Trophoblast cell (in vitro differentiated cells and primary cell): ENCODE measurements around the gene SPAG17.
"Not testable (repeated sequence)": the region's sequence is repeated elsewhere in the genome, so short reads cannot be mapped to it uniquely, and the experiment has no call there.

Experiments used
- DNase-seq, 2 donors: peaks; one replicate each; pipeline ENCODE4 v3.0.0-alpha.2; 2016
- H2AFZ ChIP-seq: 2 replicates; pipeline ENCODE4 v1.6.1; 2013; ENCODE audit warnings: low read length, moderate library complexity, mild to moderate bottlenecking; ENCODE audit not compliant: insufficient read depth, poor library complexity
- H2AK5ac ChIP-seq: 2 replicates; pipeline ENCODE4 v1.6.1; 2013; ENCODE audit warnings: mild to moderate bottlenecking, low read length
- H2BK120ac ChIP-seq: 2 replicates; pipeline ENCODE4 v1.6.1; 2013; ENCODE audit warnings: low read length, mild to moderate bottlenecking, moderate library complexity; ENCODE audit not compliant: insufficient read depth, poor library complexity
- H2BK12ac ChIP-seq: 2 replicates; pipeline ENCODE4 v1.6.1; 2013; ENCODE audit warnings: mild to moderate bottlenecking, low read length, moderate library complexity
- H2BK5ac ChIP-seq: 2 replicates; pipeline ENCODE4 v1.6.1; 2013; ENCODE audit warnings: low read length, low read depth, moderate library complexity, mild to moderate bottlenecking; ENCODE audit not compliant: poor library complexity
- H3K14ac ChIP-seq: 2 replicates; pipeline ENCODE4 v1.6.1; 2013; ENCODE audit warnings: mild to moderate bottlenecking, low read length
- H3K18ac ChIP-seq: 2 replicates; pipeline ENCODE4 v1.6.1; 2013; ENCODE audit warnings: mild to moderate bottlenecking, low read length
- H3K23ac ChIP-seq: 2 replicates; pipeline ENCODE4 v1.6.1; 2013; ENCODE audit warnings: low read length
- H3K27ac ChIP-seq: 2 replicates; pipeline ENCODE4 v1.5.1; 2013; ENCODE audit warnings: low read depth, mild to moderate bottlenecking, inconsistent platforms, low read length, moderate library complexity
- H3K27me3 ChIP-seq: 2 replicates; pipeline ENCODE4 v1.6.1; 2013; ENCODE audit warnings: inconsistent platforms, mild to moderate bottlenecking, low read length, moderate library complexity; ENCODE audit not compliant: insufficient read depth
- H3K36me3 ChIP-seq, 2 experiments: 1 replicate in 1 of 2; 2 replicates in 1 of 2; pipeline ENCODE4 v1.6.1; 2013; ENCODE audit warnings: low read length in 2 of 2, mild to moderate bottlenecking in 2 of 2, moderate library complexity in 1 of 2; ENCODE audit not compliant: insufficient read depth in 2 of 2, control insufficient read depth in 1 of 2
- H3K4ac ChIP-seq: 2 replicates; pipeline ENCODE4 v1.6.1; 2013; ENCODE audit warnings: low read depth, mild to moderate bottlenecking, low read length, moderate library complexity
- H3K4me1 ChIP-seq, 2 experiments: 1 replicate in 1 of 2; 2 replicates in 1 of 2; pipeline ENCODE4 v1.6.1; 2013; ENCODE audit warnings: low read length in 2 of 2, mild to moderate bottlenecking in 2 of 2, moderate library complexity in 1 of 2; ENCODE audit not compliant: insufficient read depth in 2 of 2, control insufficient read depth in 1 of 2
- H3K4me2 ChIP-seq: 2 replicates; pipeline ENCODE4 v1.6.1; 2013; ENCODE audit warnings: inconsistent platforms, mild to moderate bottlenecking, low read length, moderate library complexity
- H3K4me3 ChIP-seq: 2 replicates; pipeline ENCODE4 v1.5.1; 2013; ENCODE audit warnings: mild to moderate bottlenecking, low read depth, low read length, inconsistent platforms
- H3K79me1 ChIP-seq: one replicate; pipeline ENCODE4 v1.6.1; 2013; ENCODE audit warnings: low read length
- H3K79me2 ChIP-seq: 2 replicates; pipeline ENCODE4 v1.6.1; 2013; ENCODE audit warnings: low read length, mild to moderate bottlenecking; ENCODE audit not compliant: control insufficient read depth, insufficient read depth, poor library complexity
- H3K9ac ChIP-seq: 2 replicates; pipeline ENCODE4 v1.6.1; 2013; ENCODE audit warnings: mild to moderate bottlenecking, low read length
- H3K9me3 ChIP-seq: 2 replicates; pipeline ENCODE4 v1.6.1; 2013; ENCODE audit warnings: low read depth, mild to moderate bottlenecking, control low read depth, inconsistent platforms, low read length; ENCODE audit not compliant: insufficient read depth
- H4K12ac ChIP-seq: 2 replicates; pipeline ENCODE4 v1.6.1; 2013; ENCODE audit warnings: low read depth, mild to moderate bottlenecking, low read length, moderate library complexity
- H4K8ac ChIP-seq: 2 replicates; pipeline ENCODE4 v1.6.1; 2013; ENCODE audit warnings: low read depth, mild to moderate bottlenecking, low read length, moderate library complexity
- H4K91ac ChIP-seq: one replicate; pipeline ENCODE4 v1.6.1; 2013; ENCODE audit warnings: low read depth, mild to moderate bottlenecking, low read length, moderate library complexity
- WGBS: extraction: QIAGEN DNeasy Blood & Tissue Kit; methylation state at CpG from one replicate; pipeline ENCODE4 v1.1.7; 2013; ENCODE audit warnings: missing lambda C conversion rate; ENCODE audit not compliant: insufficient read length, insufficient coverage; ENCODE audit errors: extremely low coverage; 5-methylcytosine and 5-hydroxymethylcytosine counted together

SPAG17 gene

GRCh38 chr1:117925981-117926380 lies 259.0 kb downstream of the SPAG17 start:
- Histone ChIP-seq H2AFZ (no peak overlapping the region), H2BK5ac (no peak overlapping the region)

GRCh38 chr1:117922717-117923116 lies 262.3 kb downstream of the SPAG17 start:
- not testable (repeated sequence) for H3K79me2 ChIP-seq, H3K4me2 ChIP-seq, H3K4ac ChIP-seq, H3K4me3 ChIP-seq, H2BK5ac ChIP-seq, H2BK120ac ChIP-seq, H2AFZ ChIP-seq, H4K12ac ChIP-seq, H2AK5ac ChIP-seq, H3K9ac ChIP-seq, H3K14ac ChIP-seq, H3K27ac ChIP-seq, H3K23ac ChIP-seq, H3K4me1 ChIP-seq, H3K36me3 ChIP-seq, H3K27me3 ChIP-seq, DNase-seq, H4K8ac ChIP-seq, H4K91ac ChIP-seq, H2BK12ac ChIP-seq, H3K79me1 ChIP-seq, H3K18ac ChIP-seq, H3K9me3 ChIP-seq
- no CpG with 5 or more reads among the region's 7 CpGs for WGBS

More at GRCh38 chr1:117925981-117926380, 259.0 kb downstream of the SPAG17 start:
- Histone ChIP-seq H2BK12ac (no peak overlapping the region), H3K4me3 (no peak overlapping the region), H3K79me1 (peaks cover 9% of the 10 kb centered on the region), H4K91ac (no peak overlapping the region), H3K79me2 (peaks cover 8% of the 10 kb centered on the region), H4K12ac (no peak overlapping the region), H3K23ac (no peak overlapping the region), H3K4me2 (no peak overlapping the region), H3K4me1 (no peaks in the 10 kb centered on the region), H3K27ac (no peak overlapping the region), H3K9me3 (no peaks in the 10 kb centered on the region), H2BK120ac (no peak overlapping the region), H3K4ac (no peak overlapping the region), H3K14ac (no peak overlapping the region), H3K27me3 (no peaks in the 10 kb centered on the region), H3K9ac (no peak overlapping the region), H3K36me3 (no peaks in the 10 kb centered on the region), H2AK5ac (no peak overlapping the region), H4K8ac (no peak overlapping the region), H3K18ac (no peak overlapping the region)
- DNase-seq = no peak
- WGBS = 100% methylated on average over 2 of the region's 3 CpGs

- Histone ChIP-seq H3K23ac (no peak overlapping the region), H3K4me3 (no peak overlapping the region), H2BK5ac (no peak overlapping the region), H3K79me2 (no peaks in the 10 kb centered on the region), H3K18ac (no peak overlapping the region), H4K8ac (no peak overlapping the region), H4K91ac (no peak overlapping the region), H3K9ac (no peak overlapping the region), H4K12ac (no peak overlapping the region), H3K14ac (no peak overlapping the region), H2AFZ (no peak overlapping the region), H3K4ac (no peak overlapping the region), H3K27ac (no peak overlapping the region), H2BK12ac (no peak overlapping the region), H2BK120ac (no peak overlapping the region), H3K9me3 (no peaks in the 10 kb centered on the region), H3K4me1 (no peaks in the 10 kb centered on the region), H3K79me1 (no peaks in the 10 kb centered on the region), H3K4me2 (no peak overlapping the region), H3K36me3 (peaks cover 0 to 4% of the 10 kb centered on the region in 2 experiments), H2AK5ac (no peak overlapping the region), H3K27me3 (no peaks in the 10 kb centered on the region)
- no CpG with 5 or more reads among the region's 2 CpGs for WGBS
- no peak for DNase-seq
These were observed 263.0 kb downstream of the SPAG17 start for GRCh38 chr1:117921991-117922390.

GRCh38 chr1:117919376-117919775 lies 265.7 kb downstream of the SPAG17 start:
- Histone ChIP-seq H3K4ac (no peak overlapping the region), H2BK120ac (no peak overlapping the region), H3K79me2 (no peaks in the 10 kb centered on the region), H2BK5ac (no peak overlapping the region), H2AK5ac (no peak overlapping the region), H3K79me1 (no peaks in the 10 kb centered on the region), H3K4me2 (no peak overlapping the region), H3K36me3 (peaks cover 2 to 6% of the 10 kb centered on the region in 2 experiments), H3K9me3 (no peaks in the 10 kb centered on the region), H4K12ac (no peak overlapping the region), H3K9ac (no peak overlapping the region), H3K27me3 (no peaks in the 10 kb centered on the region), H2AFZ (no peak overlapping the region), H3K18ac (no peak overlapping the region), H4K91ac (no peak overlapping the region), H2BK12ac (no peak overlapping the region), H4K8ac (no peak overlapping the region), H3K4me1 (no peaks in the 10 kb centered on the region), H3K4me3 (no peak overlapping the region), H3K14ac (no peak overlapping the region), H3K23ac (no peak overlapping the region), H3K27ac (no peak overlapping the region)
- DNase-seq = no peak
